ENCODE results near the gene FAM234B.

- TF ChIP-seq CTCF (IDR thresholded peaks at IDR 0.05) (no peak), POLR2AphosphoS5 (IDR thresholded peaks at IDR 0.05) (no peak), POLR2A (IDR thresholded peaks at IDR 0.05) (no peak)
Observed at GRCh38 chr12:13024531-13024916, 19.7 kb upstream of the FAM234B start.

All from gastroesophageal sphincter (tissue), 3 donors.